ENCODE data around the gene SUSD5. TPM values are rescaled to one million over a fixed set of nuclear protein-coding genes. Genes with fewer than 3 reads are reported as not detected.

The SUSD5 gene
- total RNA-seq, 2 experiments from 2014 or later, result not detected

DNA sequence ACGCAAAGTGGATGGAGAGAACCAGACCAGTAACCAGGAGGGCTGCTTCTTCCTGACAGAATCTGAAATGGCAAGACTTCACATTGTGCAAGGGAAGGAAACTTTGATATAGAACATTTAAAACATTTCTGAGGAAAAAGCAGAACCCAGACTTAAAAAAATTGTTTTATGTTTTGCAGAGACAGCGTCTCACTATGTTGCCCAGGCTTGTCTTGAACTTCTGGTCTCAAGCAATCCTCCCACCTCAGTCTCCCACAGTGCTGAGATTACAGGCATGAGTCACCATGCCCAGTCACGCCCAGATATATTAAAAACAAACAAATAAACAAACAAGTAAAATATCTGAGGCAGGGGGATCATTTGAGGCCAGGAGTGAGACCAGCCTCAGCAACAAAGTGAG, 58.6 kb downstream of the SUSD5 start:
- intact Hi-C loops (cut with micrococcal nuclease), result no loop called here
- POLR2A ChIA-PET, result no interaction called here
- H3K4me1 Mint-ChIP-seq (ENCODE audit: low read depth), result no peaks in the 10 kb centered on the region
- ATAC-seq (no peak), DNase-seq (no peak)
- H3K27me3 Mint-ChIP-seq, result peaks cover 15% of the 10 kb centered on the region
- CTCF ChIA-PET, result no interaction called here
- H3K9me3 Mint-ChIP-seq, result no peaks in the 10 kb centered on the region
- no peak overlapping the region for H3K4me3 Mint-ChIP-seq
- TF ChIP-seq, protein P1, sequence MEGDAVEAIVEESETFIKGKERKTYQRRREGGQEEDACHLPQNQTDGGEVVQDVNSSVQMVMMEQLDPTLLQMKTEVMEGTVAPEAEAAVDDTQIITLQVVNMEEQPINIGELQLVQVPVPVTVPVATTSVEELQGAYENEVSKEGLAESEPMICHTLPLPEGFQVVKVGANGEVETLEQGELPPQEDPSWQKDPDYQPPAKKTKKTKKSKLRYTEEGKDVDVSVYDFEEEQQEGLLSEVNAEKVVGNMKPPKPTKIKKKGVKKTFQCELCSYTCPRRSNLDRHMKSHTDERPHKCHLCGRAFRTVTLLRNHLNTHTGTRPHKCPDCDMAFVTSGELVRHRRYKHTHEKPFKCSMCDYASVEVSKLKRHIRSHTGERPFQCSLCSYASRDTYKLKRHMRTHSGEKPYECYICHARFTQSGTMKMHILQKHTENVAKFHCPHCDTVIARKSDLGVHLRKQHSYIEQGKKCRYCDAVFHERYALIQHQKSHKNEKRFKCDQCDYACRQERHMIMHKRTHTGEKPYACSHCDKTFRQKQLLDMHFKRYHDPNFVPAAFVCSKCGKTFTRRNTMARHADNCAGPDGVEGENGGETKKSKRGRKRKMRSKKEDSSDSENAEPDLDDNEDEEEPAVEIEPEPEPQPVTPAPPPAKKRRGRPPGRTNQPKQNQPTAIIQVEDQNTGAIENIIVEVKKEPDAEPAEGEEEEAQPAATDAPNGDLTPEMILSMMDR (IDR thresholded peaks at IDR 0.05), result no peak
- H3K36me3 Mint-ChIP-seq (ENCODE audit: low read depth), result no peaks in the 10 kb centered on the region
- H3K27ac Mint-ChIP-seq, result no peak overlapping the region

GRCh38 chr3:33159234-33159633, 59.4 kb downstream of the SUSD5 start:
- CTCF ChIA-PET, result interaction anchor here (1.0 to 1.3 kb wide), 2 partner anchors 28 to 214 kb away, joined by 3 to 4 read pairs; no protein-coding TSS in a partner anchor
- no peaks in the 10 kb centered on the region for H3K36me3 Mint-ChIP-seq (ENCODE audit: low read depth)
- POLR2A ChIA-PET, result no interaction called here
- H3K4me1 Mint-ChIP-seq (ENCODE audit: low read depth), result no peaks in the 10 kb centered on the region
- H3K27ac Mint-ChIP-seq, result no peak overlapping the region
- intact Hi-C loops (cut with micrococcal nuclease), result no loop called here
- TF ChIP-seq, protein P1 (IDR thresholded peaks at IDR 0.05), result no peak
- peaks cover 15% of the 10 kb centered on the region for H3K27me3 Mint-ChIP-seq
- ATAC-seq (no peak), DNase-seq (no peak)
- no peaks in the 10 kb centered on the region for H3K9me3 Mint-ChIP-seq
- H3K4me3 Mint-ChIP-seq, result no peak overlapping the region

GRCh38 chr3:33155301-33155700, 63.3 kb downstream of the SUSD5 start:
- POLR2A ChIA-PET, result no interaction called here
- Mint-ChIP-seq H3K9me3 (no peaks in the 10 kb centered on the region), H3K36me3 (ENCODE audit: low read depth) (no peaks in the 10 kb centered on the region), H3K4me1 (ENCODE audit: low read depth) (no peaks in the 10 kb centered on the region), H3K4me3 (no peak overlapping the region), H3K27ac (no peak overlapping the region), H3K27me3 (peaks cover 15% of the 10 kb centered on the region)
- CTCF ChIA-PET, result no interaction called here
- DNase-seq (no peak), ATAC-seq (no peak)
- TF ChIP-seq, protein P1 (IDR thresholded peaks at IDR 0.05), result no peak
- intact Hi-C loops (cut with micrococcal nuclease), result no loop called here

DNA sequence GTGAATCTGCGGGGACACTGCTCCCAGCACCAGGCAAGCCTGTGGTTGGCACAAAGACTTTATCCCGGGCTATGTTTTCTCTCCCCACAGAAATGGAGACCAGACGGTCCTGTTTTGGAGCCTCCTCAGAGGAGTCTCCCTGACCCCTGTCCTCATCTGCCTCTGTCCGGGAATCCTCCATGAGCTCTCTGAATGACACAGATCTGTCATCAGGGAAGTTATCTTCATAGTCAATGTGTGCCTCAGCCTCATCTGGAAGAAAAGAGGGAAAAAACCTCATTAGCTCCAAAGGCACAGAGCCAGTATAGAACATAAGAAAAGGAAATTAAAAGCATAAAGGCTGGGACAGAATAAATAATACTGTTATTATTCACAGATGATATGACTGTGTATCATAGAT, 64.8 kb downstream of the SUSD5 start:
- Mint-ChIP-seq H3K27ac (no peak overlapping the region), H3K36me3 (ENCODE audit: low read depth) (no peaks in the 10 kb centered on the region), H3K4me1 (ENCODE audit: low read depth) (no peaks in the 10 kb centered on the region), H3K9me3 (no peaks in the 10 kb centered on the region), H3K27me3 (peaks cover 8% of the 10 kb centered on the region), H3K4me3 (no peak overlapping the region)
- POLR2A ChIA-PET, result interaction anchor here (0.6 kb wide), 1 partner anchor 16 kb away, joined by 3 read pairs; no protein-coding TSS in a partner anchor
- intact Hi-C loops (cut with micrococcal nuclease), result no loop called here
- TF ChIP-seq, protein P1 (IDR thresholded peaks at IDR 0.05), result no peak
- CTCF ChIA-PET, result no interaction called here
- DNase-seq (no peak), ATAC-seq (no peak)

DNA sequence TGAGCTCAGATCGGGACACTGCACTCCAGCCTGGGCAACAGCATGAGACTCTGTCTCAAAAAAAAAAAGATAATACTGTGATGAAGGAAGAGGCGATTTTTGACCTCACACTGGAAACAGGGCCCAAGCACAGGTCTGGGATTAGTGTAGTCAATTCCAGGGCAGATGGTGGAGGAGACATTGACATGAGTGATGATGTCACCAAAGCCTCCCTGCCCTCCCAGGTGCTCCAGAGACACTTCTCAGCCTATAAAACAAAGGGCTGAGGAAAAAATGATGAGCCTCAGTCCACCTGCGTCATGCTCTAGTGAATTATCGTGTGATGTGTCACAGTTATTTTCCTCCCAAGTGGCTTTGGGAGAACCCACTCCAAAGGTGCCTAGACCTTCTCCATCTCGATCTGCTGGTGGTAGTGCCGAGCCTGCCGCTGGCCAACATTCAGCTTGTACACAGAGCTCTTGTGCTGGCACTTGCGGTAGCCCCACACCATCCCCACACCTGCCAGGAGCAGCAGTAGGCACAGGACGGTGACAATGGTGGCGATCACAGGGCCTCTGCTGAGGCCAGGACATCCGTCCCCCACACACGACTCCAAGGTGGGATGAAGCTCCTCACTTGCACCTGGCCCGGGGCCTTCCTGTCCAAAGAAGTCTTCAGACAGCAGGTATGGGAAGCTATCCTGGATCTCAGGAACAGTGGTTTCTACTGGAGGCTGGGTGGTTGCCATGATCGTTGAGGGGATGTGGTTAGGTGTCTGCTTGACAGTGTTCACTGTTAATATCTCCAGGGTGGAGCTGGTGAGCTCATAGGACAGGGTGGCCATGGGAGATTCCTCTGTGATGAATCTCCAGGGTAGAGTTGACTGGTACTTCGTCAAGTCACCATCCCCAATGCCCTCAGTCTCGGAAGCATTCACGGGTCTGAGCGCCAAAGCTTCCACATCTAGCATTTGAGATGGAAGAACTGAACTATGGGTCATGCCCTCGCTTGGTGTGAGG, 65.9 kb downstream of the SUSD5 start:
- POLR2A ChIA-PET, result no interaction called here
- CTCF ChIA-PET, result interaction anchor here (1.6 to 1.8 kb wide), 2 partner anchors 21 to 220 kb away, joined by 3 to 5 read pairs; no protein-coding TSS in a partner anchor
- ATAC-seq, result no peak

More for the DNA sequence above, 65.9 kb downstream of the SUSD5 start:
- Mint-ChIP-seq H3K27me3 (peaks cover 8% of the 10 kb centered on the region), H3K4me1 (ENCODE audit: low read depth) (no peaks in the 10 kb centered on the region), H3K27ac (no peak overlapping the region), H3K36me3 (ENCODE audit: low read depth) (no peaks in the 10 kb centered on the region), H3K9me3 (no peaks in the 10 kb centered on the region), H3K4me3 (no peak overlapping the region)
- TF ChIP-seq, protein P1 (IDR thresholded peaks at IDR 0.05), result no peak
- DNase-seq, result no peak
- intact Hi-C loops (cut with micrococcal nuclease), result no loop called here

Measured in activated CD8-positive, alpha-beta T cell treated with anti-CD3 and anti-CD28 coated beads for 36 hours (primary cell).